HL-60/S4 (cell line): ENCODE results near the gene SLC35G6.

Experiments
- in situ Hi-C: fragments of 300-500 bp; cut with MboI; formaldehyde crosslinking; loops from 2 replicates; pipeline ENCODE4 v1.14.3; 2022; ENCODE audit warnings: low sequenced_read_pairs

The SLC35G6 gene

DNA sequence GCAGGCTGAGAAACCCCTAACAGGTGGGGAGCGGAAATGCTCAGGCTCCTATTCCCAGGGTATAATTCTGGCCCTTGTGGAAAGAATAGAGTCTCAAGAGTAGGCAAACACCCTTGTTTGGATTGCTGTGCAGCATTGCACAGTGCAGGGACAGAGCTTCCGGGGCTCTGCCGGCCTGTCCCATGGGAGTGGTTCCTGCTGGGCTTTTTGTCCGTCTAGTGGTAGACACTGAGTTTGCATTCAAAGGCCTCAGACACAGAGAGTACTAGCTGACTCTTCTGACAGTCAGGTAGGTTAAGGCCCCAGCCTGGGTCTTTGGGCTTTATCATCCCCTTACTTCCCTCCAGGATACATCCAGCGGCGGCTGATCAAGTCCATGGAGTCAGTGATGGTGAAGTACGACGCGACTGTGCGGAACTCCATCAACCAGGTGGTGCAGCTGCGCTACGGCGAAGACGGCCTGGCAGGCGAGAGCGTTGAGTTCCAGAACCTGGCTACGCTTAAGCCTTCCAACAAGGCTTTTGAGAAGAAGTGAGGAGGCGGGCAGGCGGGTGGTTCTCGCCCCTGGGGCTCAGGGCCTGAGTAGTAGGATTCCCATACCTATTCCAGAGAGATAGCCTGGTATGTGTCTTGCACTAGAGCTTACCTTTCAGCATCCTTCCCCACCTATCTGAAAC, 21.1 kb downstream of the SLC35G6 start:
- in situ Hi-C loops: no loop called here

- in situ Hi-C loops: no loop called here
Observed at GRCh38 chr17:7502987-7503386, 21.7 kb downstream of the SLC35G6 start.

- in situ Hi-C loops: no loop called here
Observed at GRCh38 chr17:7503521-7503920, 22.3 kb downstream of the SLC35G6 start.

GRCh38 chr17:7508145-7508544, 26.9 kb downstream of the SLC35G6 start:
- in situ Hi-C loops: no loop called here

DNA sequence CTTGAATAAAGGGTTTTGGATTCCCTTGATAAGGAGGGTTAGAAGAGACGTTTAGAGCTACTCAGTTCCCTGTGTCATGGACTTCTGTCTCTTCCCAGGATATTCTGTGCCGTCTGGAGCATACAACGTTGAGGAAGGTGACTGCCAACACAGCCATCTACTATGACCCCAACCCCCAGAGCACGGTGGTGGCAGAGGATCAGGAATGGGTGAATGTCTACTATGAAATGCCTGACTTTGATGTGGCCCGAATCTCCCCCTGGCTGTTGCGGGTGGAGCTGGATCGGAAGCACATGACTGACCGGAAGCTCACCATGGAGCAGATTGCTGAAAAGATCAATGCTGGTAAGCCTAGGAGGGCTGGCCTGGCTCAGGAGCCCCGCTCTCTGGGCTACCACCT, 27.6 kb downstream of the SLC35G6 start:
- in situ Hi-C loops: no loop called here

GRCh38 chr17:7509937-7510336, 28.7 kb downstream of the SLC35G6 start:
- in situ Hi-C loops: no loop called here

GRCh38 chr17:7511108-7511507, 29.9 kb downstream of the SLC35G6 start:
- in situ Hi-C loops: no loop called here

GRCh38 chr17:7512105-7512504, 30.9 kb downstream of the SLC35G6 start:
- in situ Hi-C loops: no loop called here

- in situ Hi-C loops: no loop called here
Observed at GRCh38 chr17:7512824-7513540, 31.7 kb downstream of the SLC35G6 start.

DNA sequence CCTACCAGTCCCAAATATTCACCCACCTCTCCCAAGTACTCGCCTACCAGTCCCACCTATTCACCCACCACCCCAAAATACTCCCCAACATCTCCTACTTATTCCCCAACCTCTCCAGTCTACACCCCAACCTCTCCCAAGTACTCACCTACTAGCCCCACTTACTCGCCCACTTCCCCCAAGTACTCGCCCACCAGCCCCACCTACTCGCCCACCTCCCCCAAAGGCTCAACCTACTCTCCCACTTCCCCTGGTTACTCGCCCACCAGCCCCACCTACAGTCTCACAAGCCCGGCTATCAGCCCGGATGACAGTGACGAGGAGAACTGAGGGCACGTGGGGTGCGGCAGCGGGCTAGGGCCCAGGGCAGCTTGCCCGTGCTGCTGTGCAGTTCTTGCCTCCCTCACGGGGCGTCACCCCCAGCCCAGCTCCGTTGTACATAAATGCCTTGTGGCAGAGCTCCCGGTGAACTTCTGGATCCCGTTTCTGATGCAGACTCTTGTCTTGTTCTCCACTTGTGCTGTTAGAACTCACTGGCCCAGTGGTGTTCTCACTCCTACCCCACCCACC, 32.7 kb downstream of the SLC35G6 start:
- in situ Hi-C loops: no loop called here

DNA sequence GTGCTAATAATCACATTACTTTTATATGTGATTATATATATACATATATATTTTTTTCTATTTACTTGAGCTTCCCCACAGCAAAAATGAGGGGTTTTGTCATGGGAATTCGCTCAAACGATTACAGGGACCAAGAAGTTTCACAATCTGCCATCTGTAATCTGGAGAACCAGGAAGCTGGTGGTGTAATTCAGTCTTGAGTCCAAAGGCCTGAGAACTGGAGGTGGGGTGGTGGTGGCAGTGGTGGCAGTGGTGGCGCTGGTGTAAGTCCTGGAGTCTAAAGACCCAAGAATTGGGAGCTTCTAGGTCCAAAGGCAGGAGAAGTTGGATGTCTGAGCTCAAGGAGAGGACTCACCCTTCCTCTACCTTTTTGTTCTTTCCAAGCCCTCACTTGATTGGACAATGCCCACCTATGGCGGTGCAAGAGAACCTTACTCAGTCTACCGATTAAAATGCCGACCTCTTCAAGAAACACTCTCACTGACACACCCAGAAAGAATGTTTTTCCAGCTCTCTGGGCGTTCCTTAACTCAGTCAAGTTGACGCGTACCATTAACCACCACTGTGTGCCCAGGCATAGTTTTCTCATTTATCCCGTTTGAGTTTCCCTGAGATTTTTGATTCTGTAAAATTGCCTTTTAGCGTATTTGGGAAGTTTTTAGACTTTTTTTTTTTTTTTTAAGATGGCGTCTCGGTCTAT, 34.8 kb downstream of the SLC35G6 start:
- in situ Hi-C loops: no loop called here

GRCh38 chr17:7523033-7523432, 41.8 kb downstream of the SLC35G6 start:
- in situ Hi-C loops: no loop called here

- in situ Hi-C loops: no loop called here
Observed at GRCh38 chr17:7528842-7529241, 47.6 kb downstream of the SLC35G6 start.

- in situ Hi-C loops: no loop called here
Observed at GRCh38 chr17:7530023-7530900, 49.0 kb downstream of the SLC35G6 start.
